Adrenal gland (tissue), 12 donors: ENCODE results near the gene TBPL2. TPM values are rescaled to one million over a fixed set of nuclear protein-coding genes. Genes with fewer than 3 reads are reported as not detected.
"Not testable (repeated sequence)": the region's sequence is repeated elsewhere in the genome, so short reads cannot be mapped to it uniquely, and the experiment has no call there.

Experiments
- DNase-seq, 7 donors: peaks; one replicate each; pipeline ENCODE4 v3.0.0-alpha.2; 2019 to 2020
- H3K27ac ChIP-seq, 5 donors: fragments of 200-600 bp; sonication (generic) in 4 of 5; 1 replicate in 3 of 5; 2 replicates in 2 of 5; pipeline versions ENCODE4 v1.5.1 to v1.8.0; 2016 to 2020; ENCODE audit warnings: mild to moderate bottlenecking in 1 of 5
- H3K27me3 ChIP-seq: fragments of 200-600 bp; 2 replicates; pipeline ENCODE4 v1.8.0; 2021
- H3K36me3 ChIP-seq, 2 donors: fragments of 200-600 bp; replicated peaks in 1 of 2; 1 replicate in 1 of 2; 2 replicates in 1 of 2; pipeline versions ENCODE4 v1.5.1 to v1.8.0; 2018 to 2022
- H3K4me1 ChIP-seq, 2 donors: fragments of 200-600 bp; replicated peaks in 1 of 2; 1 replicate in 1 of 2; 2 replicates in 1 of 2; pipeline versions ENCODE4 v1.5.1 to v1.8.0; 2018 to 2021
- H3K4me3 ChIP-seq, 4 donors: fragments of 200-600 bp; sonication (generic) in 3 of 4; one replicate each; pipeline ENCODE4 v1.5.1; 2016 to 2018
- H3K9me3 ChIP-seq, 3 donors: fragments of 200-600 bp; sonication (generic) in 1 of 3; replicated peaks in 1 of 3; 1 replicate in 2 of 3; 2 replicates in 1 of 3; pipeline versions ENCODE4 v1.5.1 to v1.8.0; 2016 to 2021
- CTCF ChIP-seq, 6 experiments: fragments of 450-650 bp in 4 of 6; fragments of 200-600 bp in 2 of 6; sonication (generic) in 1 of 6; IDR thresholded peaks; 1 replicate in 5 of 6; 2 replicates in 1 of 6; pipeline versions ENCODE4 v1.5.1 to v1.8.0; 2016 to 2021; ENCODE audit warnings: antibody characterized with exemption in 6 of 6, mild to moderate bottlenecking in 2 of 6, moderate library complexity in 1 of 6
- POLR2A ChIP-seq, 2 donors: fragments of 450-650 bp; IDR thresholded peaks; one replicate each; pipeline ENCODE4 v1.6.1; 2017; ENCODE audit warnings: antibody characterized with exemption in 2 of 2, mild to moderate bottlenecking in 2 of 2, moderate library complexity in 1 of 2
- WGBS, 4 donors: extraction: QIAGEN DNeasy Blood & Tissue Kit in 2 of 4; methylation state at CpG; one replicate each; pipeline versions ENCODE4 v1.1.5 to v1.1.7; 2013 to 2017; 5-methylcytosine and 5-hydroxymethylcytosine counted together
- intact Hi-C, 2 donors: fragments of 100-400 bp; cut with DNase I; formaldehyde crosslinking; loops; one replicate each; pipeline versions ENCODE4 v1.14.1 to v1.15.0; 2022 to 2023
- polyA plus RNA-seq, 3 donors: library from polyadenylated mRNA; stranded (reverse); fragments of 200-250 nt in 2 of 3; fragments of 350-450 nt in 1 of 3; fragmentation: Illumina TruSeq in 1 of 3; extraction: RNeasy Lipid Tissue Mini Kit (QIAGEN cat#74804) in 1 of 3; gene quantifications; one replicate each; pipeline ENCODE4 v1.2.3, GENCODE V29; 2013 to 2014
- total RNA-seq, 9 donors: library from RNA; depleted of rRNA in 4 of 9; stranded (reverse); fragments of >200 nt in 4 of 9; fragments of 120-200 nt in 1 of 9; fragmentation: NEBNext Ultra II Directional in 1 of 9; extraction: Animal tissue kit (Norgen Biotek cat#: 25700) in 1 of 9; gene quantifications; one replicate each; pipeline versions ENCODE4 v1.1.0 to v1.2.4, GENCODE V29; 2013 to 2023
- donor health status: healthy with polysubstance abuse.
- donor health status: Bipolar disorder and iron deficiency.
- donor health status: DM: yes; HTN: yes; CAD: no.
- donor health status: DM: no; HTN: no; CAD: no.
- donor health status: DM: no; HTN: no; CAD: no.
- donor health status: DM: yes; HTN: yes; CAD: no.

TBPL2 gene
- total and polyA plus RNA-seq, 12 donors, result 0.06 TPM; not detected in 11

GRCh38 chr14:55458800-55459515 lies 18.5 kb upstream of the TBPL2 start:
- intact Hi-C loops, result no loop called here
- DNase-seq, result peak in 1 of 7 donors; percentile 46
- Histone ChIP-seq H3K4me3 (no peak overlapping the region), H3K36me3 (no peaks in the 10 kb centered on the region), H3K27ac (peak overlapping the region in 4 of 5 donors; percentile 26 to 68 (median 52)), H3K4me1 (peaks cover 22 to 26% of the 10 kb centered on the region in 2 donors), H3K9me3 (no peaks in the 10 kb centered on the region), H3K27me3 (no peaks in the 10 kb centered on the region)
- 39 to 50% (median 43%) methylated on average over 9 of the region's 9 CpGs for WGBS, 4 donors
- TF ChIP-seq POLR2A (IDR thresholded peaks at IDR 0.05) (no peak), CTCF (IDR thresholded peaks at IDR 0.05) (no peak)

GRCh38 chr14:55457496-55457895 lies 17.1 kb upstream of the TBPL2 start:
- DNase-seq, result no peak
- H3K27me3 ChIP-seq, result no peaks in the 10 kb centered on the region
- TF ChIP-seq POLR2A (IDR thresholded peaks at IDR 0.05), result no peak
- no peaks in the 10 kb centered on the region for H3K36me3 ChIP-seq
- no peak overlapping the region for H3K27ac ChIP-seq
- 75 to 94% (median 84%) methylated on average over 4 to 6 of the region's 6 CpGs for WGBS, 4 donors
- H3K4me3 ChIP-seq, result no peak overlapping the region
- intact Hi-C loops, result no loop called here
- peaks cover 27 to 32% of the 10 kb centered on the region in 2 donors for H3K4me1 ChIP-seq
- no peaks in the 10 kb centered on the region for H3K9me3 ChIP-seq

GRCh38 chr14:55456411-55456810 lies 16.0 kb upstream of the TBPL2 start:
- WGBS, 4 donors, result 91 to 95% methylated on average over 11 to 23 of the region's 34 CpGs; no CpG with 5 or more reads in 2 of the 4 donors
- H3K9me3 ChIP-seq, H3K4me3 ChIP-seq, H3K36me3 ChIP-seq, H3K27me3 ChIP-seq, intact Hi-C loops, H3K27ac ChIP-seq, DNase-seq: not testable (repeated sequence)
- H3K4me1 ChIP-seq, result peaks cover 27 to 37% of the 10 kb centered on the region in 2 donors

- Histone ChIP-seq H3K27ac (peak overlapping the region; percentile 2 to 82 (median 56)), H3K4me3 (peak overlapping the region in 1 of 4 donors; percentile 24), H3K27me3 (no peaks in the 10 kb centered on the region), H3K9me3 (no peaks in the 10 kb centered on the region), H3K36me3 (no peaks in the 10 kb centered on the region), H3K4me1 (peaks cover 27 to 43% of the 10 kb centered on the region in 2 donors)
- WGBS, 4 donors, result 13 to 19% (median 14%) methylated on average over 10 to 13 of the region's 13 CpGs
- intact Hi-C loops, result no loop called here
- TF ChIP-seq POLR2A (IDR thresholded peaks at IDR 0.05) (no peak), CTCF (IDR thresholded peaks at IDR 0.05) (no peak)
- DNase-seq, result peak; percentile 79 to 92 (median 88)
These were observed 14.0 kb upstream of the TBPL2 start for GRCh38 chr14:55454264-55455002.

GRCh38 chr14:55451950-55452349 lies 11.5 kb upstream of the TBPL2 start:
- H3K27ac ChIP-seq, result no peak overlapping the region
- no peaks in the 10 kb centered on the region for H3K36me3 ChIP-seq
- no peak for DNase-seq
- H3K27me3 ChIP-seq, result no peaks in the 10 kb centered on the region
- WGBS, 4 donors, result 53 to 70% (median 58%) methylated on average over 2 of the region's 2 CpGs
- intact Hi-C loops, result no loop called here
- H3K4me1 ChIP-seq, result peaks cover 26 to 43% of the 10 kb centered on the region in 2 donors
- TF ChIP-seq POLR2A (IDR thresholded peaks at IDR 0.05) (no peak), CTCF (IDR thresholded peaks at IDR 0.05) (no peak)
- no peak overlapping the region for H3K4me3 ChIP-seq
- H3K9me3 ChIP-seq, result no peaks in the 10 kb centered on the region
